HUES48 (cell line): ENCODE results near the gene HEATR5A.
"Not testable (repeated sequence)": the region's sequence is repeated elsewhere in the genome, so short reads cannot be mapped to it uniquely, and the experiment has no call there.

Experiments used
- H3K27ac ChIP-seq: one replicate; pipeline ENCODE4 v1.7.0; 2013; ENCODE audit warnings: low read depth, low read length, inconsistent platforms
- H3K27me3 ChIP-seq: 2 replicates; pipeline ENCODE4 v1.6.1; 2013; ENCODE audit warnings: mild to moderate bottlenecking, low read length; ENCODE audit not compliant: control insufficient read depth, insufficient read depth
- H3K36me3 ChIP-seq: 2 replicates; pipeline ENCODE4 v1.6.1; 2013; ENCODE audit warnings: low read length; ENCODE audit not compliant: control insufficient read depth, insufficient read depth
- H3K4me1 ChIP-seq: 2 replicates; pipeline ENCODE4 v1.6.1; 2013; ENCODE audit warnings: mild to moderate bottlenecking, low read length; ENCODE audit not compliant: control insufficient read depth, insufficient read depth
- H3K4me3 ChIP-seq: 2 replicates; pipeline ENCODE4 v1.5.1; 2013; ENCODE audit warnings: mild to moderate bottlenecking, low read depth, low read length
- H3K9ac ChIP-seq: 2 replicates; pipeline ENCODE4 v1.6.1; 2013; ENCODE audit warnings: mild to moderate bottlenecking, low read depth, low read length, moderate library complexity
- H3K9me3 ChIP-seq: 2 replicates; pipeline ENCODE4 v1.6.1; 2013; ENCODE audit warnings: low read length; ENCODE audit not compliant: control insufficient read depth, insufficient read depth

Gene HEATR5A

DNA sequence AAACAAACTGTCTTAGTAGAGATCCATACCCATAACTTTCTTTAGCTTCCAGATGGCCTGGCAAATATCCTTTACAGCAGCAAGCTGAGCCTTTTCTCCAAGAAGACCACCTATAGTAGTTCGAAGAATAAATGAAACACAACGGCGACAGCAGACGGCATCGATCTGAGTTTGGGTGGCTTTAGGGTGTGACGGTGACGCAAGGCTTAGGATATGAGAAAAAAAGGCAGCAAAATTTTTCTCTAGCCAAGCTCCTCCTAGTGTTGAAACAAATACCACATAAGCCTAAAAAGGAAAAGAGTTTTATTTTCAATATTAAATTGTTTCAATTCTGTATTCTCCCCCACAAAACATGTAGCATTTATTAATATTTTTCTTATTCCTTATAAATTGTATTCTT is 33.3 kb downstream of the HEATR5A start:
- no peaks in the 10 kb centered on the region for H3K4me1 ChIP-seq

DNA sequence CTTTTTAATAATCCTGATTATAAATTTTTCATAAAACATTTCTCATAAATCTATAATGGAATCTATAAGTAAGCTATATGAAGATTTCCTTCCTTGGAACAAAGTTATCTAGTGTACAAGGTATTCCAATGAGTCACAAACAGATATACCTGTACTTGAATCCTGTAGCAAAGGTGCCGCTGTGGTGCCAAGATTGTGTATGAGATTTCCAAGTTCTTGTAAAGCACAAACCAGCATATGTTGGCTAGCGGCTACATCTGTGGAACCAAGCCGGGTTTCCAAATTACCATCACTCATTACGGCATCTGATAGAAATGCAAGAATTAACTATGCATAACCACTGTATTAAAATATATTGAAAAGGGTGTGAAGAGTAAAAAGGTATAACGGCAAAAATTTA is 34.1 kb downstream of the HEATR5A start:
- Histone ChIP-seq H3K27me3 (no peaks in the 10 kb centered on the region), H3K9me3 (no peaks in the 10 kb centered on the region), H3K4me1 (no peaks in the 10 kb centered on the region), H3K36me3 (peaks cover 40% of the 10 kb centered on the region), H3K27ac (no peak overlapping the region), H3K9ac (no peak overlapping the region), H3K4me3 (no peak overlapping the region)

More for the DNA sequence above, 33.3 kb downstream of the HEATR5A start:
- H3K36me3 ChIP-seq, result peaks cover 32% of the 10 kb centered on the region
- H3K27me3 ChIP-seq, result no peaks in the 10 kb centered on the region
- no peak overlapping the region for H3K4me3 ChIP-seq
- H3K9me3 ChIP-seq, result no peaks in the 10 kb centered on the region
- H3K9ac ChIP-seq, result no peak overlapping the region
- H3K27ac ChIP-seq, result no peak overlapping the region

DNA sequence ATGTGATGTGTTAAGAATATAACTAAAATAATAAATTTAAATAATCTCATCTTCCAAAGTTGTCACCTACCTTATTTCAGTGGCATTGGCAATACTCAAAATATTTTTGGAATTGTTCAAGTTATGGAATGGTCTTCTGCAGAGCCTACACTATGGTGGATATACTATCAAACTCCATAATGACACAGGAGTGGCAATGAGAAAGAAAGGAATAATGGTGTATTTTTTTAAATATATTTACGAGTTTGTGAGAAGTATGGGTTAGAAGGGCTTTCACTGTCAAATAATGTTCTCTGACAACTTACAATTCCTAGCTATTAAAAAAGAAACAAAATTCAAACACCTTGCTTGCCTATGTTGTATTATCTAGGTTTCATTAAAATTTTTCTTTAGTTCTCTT is 38.1 kb downstream of the HEATR5A start:
- Histone ChIP-seq H3K4me1 (no peaks in the 10 kb centered on the region), H3K36me3 (peaks cover 49% of the 10 kb centered on the region), H3K4me3 (no peak overlapping the region), H3K9me3 (no peaks in the 10 kb centered on the region), H3K27me3 (no peaks in the 10 kb centered on the region), H3K9ac (no peak overlapping the region), H3K27ac (no peak overlapping the region)

DNA sequence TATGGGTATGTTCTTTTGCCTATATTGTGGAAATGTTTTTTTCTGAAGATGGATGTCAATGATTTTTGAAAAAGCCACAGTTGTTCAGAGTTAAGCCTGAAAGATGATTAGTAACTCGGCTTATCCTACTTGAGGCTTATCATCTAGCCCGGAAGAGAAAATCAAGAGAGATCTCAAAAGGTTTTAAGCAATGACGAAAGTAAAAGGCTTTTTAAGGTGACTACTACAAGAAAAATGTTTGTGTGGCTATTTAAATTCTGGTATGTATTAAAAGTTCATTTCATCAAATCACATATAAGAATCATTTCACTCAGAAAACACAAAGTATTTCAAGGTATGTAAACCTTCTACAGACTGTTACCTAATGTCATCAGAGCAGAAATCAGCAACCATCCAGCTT is 40.2 kb downstream of the HEATR5A start:
- Histone ChIP-seq H3K9me3 (no peaks in the 10 kb centered on the region), H3K4me3 (no peak overlapping the region), H3K9ac (no peak overlapping the region), H3K27ac (no peak overlapping the region), H3K36me3 (peaks cover 43% of the 10 kb centered on the region), H3K27me3 (no peaks in the 10 kb centered on the region), H3K4me1 (no peaks in the 10 kb centered on the region)

DNA sequence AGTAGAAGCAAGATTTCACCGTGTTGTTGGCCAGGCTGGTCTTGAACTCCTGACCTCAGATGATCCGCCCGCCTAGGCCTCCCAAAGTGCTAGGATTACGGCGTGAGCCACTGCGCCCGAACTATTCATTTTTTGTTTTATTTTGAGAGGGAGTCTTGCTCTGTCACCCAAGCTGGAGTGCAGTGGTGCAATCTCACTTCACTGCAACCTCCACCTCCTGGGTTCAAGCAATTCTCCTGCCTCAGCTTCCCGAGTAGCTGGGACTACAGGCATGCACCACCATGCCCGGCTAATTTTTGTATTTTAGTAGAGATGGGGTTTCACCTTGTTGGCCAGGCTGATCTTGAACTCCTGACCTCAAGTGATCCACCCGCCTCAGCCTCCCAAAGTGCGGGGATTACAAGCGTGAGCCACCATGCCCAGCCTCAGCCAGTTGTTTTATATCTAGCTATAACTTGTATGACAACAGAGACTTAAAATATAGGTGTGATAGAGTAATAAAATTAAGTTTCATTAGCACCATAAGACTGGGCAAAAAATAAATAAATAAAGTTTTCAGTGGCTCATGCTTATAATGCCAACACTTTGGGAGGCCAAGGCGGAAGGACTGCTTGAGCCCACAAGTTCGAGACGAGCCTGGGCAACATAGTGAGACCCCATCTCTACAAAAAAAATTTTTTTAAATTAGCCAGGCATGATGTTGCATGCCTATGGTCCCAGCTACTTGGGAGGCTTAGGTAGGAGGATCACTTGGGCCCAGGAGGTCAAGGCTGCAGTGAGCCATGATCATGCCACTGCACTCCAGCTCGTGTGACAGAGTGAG is 41.0 kb downstream of the HEATR5A start:
- not testable (repeated sequence) for H3K9ac ChIP-seq, H3K27me3 ChIP-seq

DNA sequence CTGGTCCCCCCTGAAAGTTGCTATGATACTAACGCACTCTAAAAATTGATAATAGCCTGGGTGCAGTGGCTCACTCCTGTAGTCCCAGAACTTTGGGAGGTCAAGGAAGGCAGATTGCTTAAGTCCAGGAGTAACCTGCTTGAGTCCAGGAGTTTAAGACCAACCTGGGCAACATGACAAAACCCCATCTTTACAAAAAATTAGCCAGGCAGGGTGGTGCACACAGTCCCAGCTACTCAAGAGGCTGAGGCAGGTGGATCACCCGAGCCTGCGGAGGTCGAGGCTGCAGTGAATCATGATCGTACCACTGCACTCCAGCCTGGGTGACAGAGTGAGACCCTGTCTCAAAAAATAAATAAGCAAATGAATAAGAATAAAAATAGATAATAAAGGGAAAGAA is 42.9 kb downstream of the HEATR5A start:
- H3K36me3 ChIP-seq, result peaks cover 39% of the 10 kb centered on the region

More for the DNA sequence above, 41.0 kb downstream of the HEATR5A start:
- not testable (repeated sequence) for H3K4me1 ChIP-seq, H3K27ac ChIP-seq, H3K4me3 ChIP-seq, H3K9me3 ChIP-seq
- peaks cover 47% of the 10 kb centered on the region for H3K36me3 ChIP-seq

DNA sequence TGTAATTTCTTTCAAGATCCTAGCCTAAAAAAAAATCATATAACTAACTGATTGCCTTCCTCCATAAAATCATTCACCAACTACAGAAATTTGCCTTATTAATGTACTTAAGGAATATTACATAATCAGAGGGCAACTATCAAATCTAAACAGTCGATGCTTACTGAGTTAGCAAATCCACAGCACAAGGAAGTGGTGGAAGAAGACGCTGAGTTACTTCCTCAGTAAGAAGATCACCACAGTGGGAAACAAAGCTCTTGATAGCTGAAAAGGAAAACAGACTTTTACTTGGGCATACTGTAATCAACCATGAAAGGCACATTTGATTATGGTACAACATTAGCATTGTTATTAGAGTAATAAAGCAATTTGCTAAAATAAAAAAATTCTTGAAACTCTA is 48.7 kb downstream of the HEATR5A start:
- Histone ChIP-seq H3K9me3 (no peaks in the 10 kb centered on the region), H3K9ac (no peak overlapping the region), H3K27ac (no peak overlapping the region), H3K4me1 (no peaks in the 10 kb centered on the region), H3K4me3 (no peak overlapping the region), H3K27me3 (no peaks in the 10 kb centered on the region), H3K36me3 (peaks cover 26% of the 10 kb centered on the region)

More for the DNA sequence above, 42.9 kb downstream of the HEATR5A start:
- H3K27me3 ChIP-seq, result no peaks in the 10 kb centered on the region
- H3K9ac ChIP-seq, result no peak overlapping the region
- H3K27ac ChIP-seq, result no peak overlapping the region
- no peaks in the 10 kb centered on the region for H3K9me3 ChIP-seq
- no peak overlapping the region for H3K4me3 ChIP-seq
- H3K4me1 ChIP-seq, result no peaks in the 10 kb centered on the region

DNA sequence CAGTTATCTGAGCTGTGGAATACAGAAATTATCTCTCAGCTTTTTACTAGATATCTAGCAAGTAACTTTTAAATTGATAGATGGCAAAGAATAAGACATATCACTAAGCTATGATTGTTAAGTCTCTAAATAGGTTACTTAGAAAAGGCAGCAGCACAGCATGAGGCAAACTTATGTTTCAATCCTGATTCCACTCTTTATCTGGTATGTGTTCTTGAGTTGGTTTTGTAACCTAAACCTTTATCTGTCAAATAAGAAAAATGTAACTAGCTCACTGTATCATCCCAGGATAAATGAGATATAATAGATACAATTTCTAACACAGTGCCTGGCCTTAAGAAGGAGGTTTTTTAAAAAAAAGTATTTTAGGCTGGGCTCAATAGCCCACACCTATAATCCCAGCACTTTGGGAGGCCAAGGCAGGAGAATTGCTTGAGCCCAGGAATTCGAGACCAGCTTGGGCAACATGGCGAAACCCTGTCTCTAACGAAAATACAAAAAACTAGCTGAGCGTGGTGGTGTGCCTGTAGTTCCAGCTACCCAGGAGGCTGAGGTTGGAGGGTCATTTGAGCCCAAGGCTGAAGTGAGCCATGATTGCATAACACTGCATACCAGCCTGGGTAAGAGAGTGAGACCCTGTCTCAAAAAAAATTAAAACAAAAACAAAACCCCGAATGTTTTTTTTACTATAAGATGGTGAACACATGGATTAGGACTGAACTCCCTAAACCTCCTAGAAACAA is 56.8 kb downstream of the HEATR5A start:
- Histone ChIP-seq H3K27me3 (no peaks in the 10 kb centered on the region), H3K27ac (no peak overlapping the region), H3K4me1 (no peaks in the 10 kb centered on the region), H3K9me3 (no peaks in the 10 kb centered on the region), H3K36me3 (peaks cover 5% of the 10 kb centered on the region; the same call in 1 of the 2 replicates), H3K4me3 (no peak overlapping the region), H3K9ac (no peak overlapping the region)

DNA sequence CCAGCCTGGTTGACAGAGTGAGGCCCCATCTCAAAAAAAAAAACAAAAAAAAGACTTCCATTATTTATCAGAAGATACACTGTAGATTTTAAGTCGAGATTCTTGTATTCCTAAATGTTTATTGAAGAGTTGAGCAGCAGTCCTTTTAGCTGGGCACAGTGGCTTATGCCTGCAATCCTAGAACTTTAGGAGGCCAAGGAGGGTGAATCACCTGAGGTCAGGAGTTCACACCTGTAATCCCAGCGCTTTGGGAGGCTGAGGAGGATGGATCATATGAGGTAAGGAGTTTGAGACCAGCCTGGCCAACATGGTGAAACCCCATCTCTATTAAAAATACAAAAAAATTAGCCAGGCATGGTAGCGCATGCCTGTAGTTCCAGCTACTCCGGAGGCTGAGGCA is 57.6 kb downstream of the HEATR5A start:
- Histone ChIP-seq H3K36me3 (peaks cover 12% of the 10 kb centered on the region; the same call in 1 of the 2 replicates), H3K4me3 (no peak overlapping the region), H3K27me3 (no peaks in the 10 kb centered on the region), H3K27ac (no peak overlapping the region), H3K9ac (no peak overlapping the region), H3K4me1 (no peaks in the 10 kb centered on the region), H3K9me3 (no peaks in the 10 kb centered on the region)

DNA sequence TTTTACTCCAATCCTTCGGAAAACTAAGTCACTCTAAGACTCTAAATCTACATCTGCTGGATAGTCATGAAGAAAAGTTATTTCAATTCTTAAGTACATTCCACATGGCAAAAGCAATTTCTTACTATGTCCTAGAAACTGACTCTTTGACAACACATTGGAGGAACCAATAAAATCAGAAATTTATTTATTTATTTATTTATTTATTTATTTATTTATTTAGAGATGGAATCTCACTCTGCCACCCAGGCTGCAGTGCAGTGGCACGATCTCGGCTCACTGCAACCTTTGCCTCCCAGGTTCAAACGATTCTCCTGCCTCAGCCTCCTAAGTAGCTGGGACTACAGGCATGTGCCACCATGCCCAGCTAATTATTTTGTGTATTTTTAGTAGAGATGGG is 58.6 kb downstream of the HEATR5A start:
- not testable (repeated sequence) for H3K9ac ChIP-seq, H3K4me1 ChIP-seq, H3K27me3 ChIP-seq, H3K27ac ChIP-seq, H3K9me3 ChIP-seq, H3K4me3 ChIP-seq
- H3K36me3 ChIP-seq, result peaks cover 13% of the 10 kb centered on the region; the same call in 1 of the 2 replicates
